RWPE1 (cell line): Measurements from ENCODE around the gene MYO7B.

ENCODE experiments used
- CTCF ChIA-PET: fragments of 350-600 bp; sonication (Branson Sonifier 250); formaldehyde crosslinking; extraction: SDS; loops from one replicate; lab custom pipeline; 2021; lab: Yijun Ruan, JAX
- POLR2A ChIA-PET: fragments of 400-600 bp; formaldehyde crosslinking; extraction: SDS; loops from one replicate; lab custom pipeline; 2020; ENCODE audit warnings: antibody characterized with exemption; ENCODE audit not compliant: low non-redundant PET; lab: Yijun Ruan, JAX
- DNase-seq: peaks from one replicate; pipeline ENCODE4 v3.0.0; 2012; ENCODE audit warnings: low spot score
- H3K27ac ChIP-seq: fragments of 450-650 bp; 2 replicates; pipeline ENCODE4 v1.5.1; 2017
- CTCF ChIP-seq: fragments of 450-650 bp; conservative IDR thresholded peaks from 2 replicates; pipeline ENCODE4 v1.5.1; 2017; ENCODE audit warnings: low read depth, mild to moderate bottlenecking

MYO7B gene

GRCh38 chr2:127678991-127679390, 143.5 kb downstream of the MYO7B start:
- no peak for TF ChIP-seq CTCF
- ChIA-PET CTCF (no interaction called here), POLR2A (interaction anchor here (0.6 kb wide), 1 partner anchor 8 kb away, joined by 4 read pairs; no protein-coding TSS in a partner anchor)
- no peak overlapping the region for H3K27ac ChIP-seq
- no peak for DNase-seq

GRCh38 chr2:127679680-127680361, 144.3 kb downstream of the MYO7B start:
- H3K27ac ChIP-seq, result no peak overlapping the region
- ChIA-PET CTCF (no interaction called here), POLR2A (no interaction called here)
- no peak for DNase-seq
- TF ChIP-seq CTCF, result no peak

DNA sequence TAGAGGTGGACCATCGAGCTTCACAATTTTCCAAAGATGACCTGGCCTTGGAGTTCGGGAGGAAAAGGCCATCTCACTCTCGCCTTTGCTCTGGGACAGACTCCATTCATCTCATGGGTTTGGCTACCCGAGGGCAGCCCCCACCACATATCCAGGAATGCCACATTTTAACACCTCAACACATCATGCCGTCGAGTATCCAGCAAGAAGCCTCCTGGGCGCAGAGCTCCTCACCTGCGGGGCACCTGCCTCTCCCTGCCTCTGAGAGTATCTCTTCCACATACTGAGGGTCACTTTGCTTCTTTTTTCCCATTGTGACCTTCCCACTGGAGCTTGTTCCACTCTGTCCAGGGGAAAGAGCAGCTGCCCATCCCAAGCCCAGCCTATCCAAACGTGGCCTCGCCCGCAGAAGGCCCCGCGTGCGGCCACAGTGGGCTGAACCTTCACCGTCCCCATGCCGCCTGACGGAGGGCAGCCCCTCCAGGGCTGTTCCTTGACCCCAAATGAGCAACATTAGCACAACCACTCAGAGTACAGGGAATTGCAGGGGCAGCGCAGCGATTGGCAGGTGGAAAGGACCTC, 145.3 kb downstream of the MYO7B start:
- POLR2A ChIA-PET, result interaction anchor here (0.5 kb wide), 1 partner anchor 388 kb away, joined by 3 read pairs; no protein-coding TSS in a partner anchor
- TF ChIP-seq CTCF, result no peak

GRCh38 chr2:127681288-127681804, 145.9 kb downstream of the MYO7B start:
- no peak for TF ChIP-seq CTCF
- no peak overlapping the region for H3K27ac ChIP-seq
- ChIA-PET CTCF (no interaction called here), POLR2A (no interaction called here)
- no peak for DNase-seq

More for the DNA sequence above, 145.3 kb downstream of the MYO7B start:
- no peak for DNase-seq
- no peak overlapping the region for H3K27ac ChIP-seq
- CTCF ChIA-PET, result no interaction called here

DNA sequence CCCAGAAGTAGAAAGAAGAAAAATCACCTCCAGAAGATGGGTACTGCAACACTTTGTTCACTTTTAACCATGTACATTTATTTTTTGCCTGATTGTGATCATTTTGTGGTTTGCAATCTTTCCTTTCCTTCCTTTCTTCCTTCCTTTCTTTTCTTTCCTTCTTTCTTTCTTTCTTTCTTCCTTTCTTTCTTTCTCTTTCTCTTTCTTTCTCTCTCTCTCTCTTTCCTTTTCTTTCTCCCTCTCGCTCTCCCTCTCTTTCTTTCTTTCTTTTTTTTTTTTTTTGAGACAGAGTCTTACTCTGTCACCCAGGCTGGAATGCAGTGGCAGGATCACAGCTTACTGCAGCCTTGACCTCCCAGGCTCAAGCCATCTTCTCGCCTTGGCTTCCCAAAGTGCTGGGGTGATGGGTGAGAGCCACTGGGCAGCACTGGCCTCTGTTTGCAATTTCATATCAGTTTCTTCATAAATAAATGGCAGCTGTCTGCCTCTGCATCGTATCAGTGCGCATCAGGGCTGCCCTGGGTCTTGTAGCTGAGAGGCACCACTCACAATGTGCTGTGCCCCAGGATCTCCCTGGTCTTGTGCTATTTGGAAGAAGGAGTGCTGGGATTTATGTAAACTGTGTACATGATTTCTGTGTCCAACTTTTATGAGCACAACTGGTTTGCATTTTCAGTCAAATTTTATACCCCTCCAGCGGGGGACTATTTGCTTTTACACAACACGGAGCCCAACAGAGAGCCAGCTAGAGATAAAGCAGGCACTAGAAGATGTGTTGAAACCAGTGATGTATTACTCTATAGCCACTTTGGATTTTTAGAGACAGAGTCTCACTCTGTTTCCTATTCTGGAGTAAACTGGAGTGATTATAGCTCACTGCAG, 146.7 kb downstream of the MYO7B start:
- ChIA-PET CTCF (no interaction called here), POLR2A (no interaction called here)
- no peak for TF ChIP-seq CTCF
- H3K27ac ChIP-seq, result no peak overlapping the region
- no peak for DNase-seq

DNA sequence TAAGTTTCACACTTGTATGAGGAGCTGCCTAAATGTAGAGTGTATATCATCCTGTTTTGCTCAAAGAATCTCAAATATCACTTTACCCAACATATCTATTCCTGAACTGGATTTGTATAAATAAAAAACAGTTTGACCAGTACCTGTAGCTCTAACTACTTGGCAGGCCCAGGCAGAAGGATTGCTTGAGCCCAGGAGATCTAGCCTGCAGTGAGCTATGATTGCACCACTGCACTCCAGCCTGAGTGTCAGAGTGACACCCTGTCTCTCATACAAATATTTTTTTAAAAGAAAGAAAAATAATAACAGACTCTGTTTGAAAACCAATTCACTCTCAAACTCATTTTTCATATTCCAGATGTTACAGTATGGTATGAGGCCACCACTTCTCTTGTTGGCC, 147.6 kb downstream of the MYO7B start:
- no peak overlapping the region for H3K27ac ChIP-seq
- DNase-seq, result no peak
- ChIA-PET POLR2A (no interaction called here), CTCF (no interaction called here)
- TF ChIP-seq CTCF, result no peak
